HG03103 (cell line): ENCODE measurements around the gene PPM1E.
"Not testable (repeated sequence)": the region's sequence is repeated elsewhere in the genome, so short reads cannot be mapped to it uniquely, and the experiment has no call there.

Source experiments
- ATAC-seq: cut with Tn5 transposase; IDR thresholded peaks from one replicate; pipeline ENCODE4 v1.9.1; 2021; ENCODE audit warnings: low read depth; ENCODE audit not compliant: unreplicated experiment

The PPM1E gene

DNA sequence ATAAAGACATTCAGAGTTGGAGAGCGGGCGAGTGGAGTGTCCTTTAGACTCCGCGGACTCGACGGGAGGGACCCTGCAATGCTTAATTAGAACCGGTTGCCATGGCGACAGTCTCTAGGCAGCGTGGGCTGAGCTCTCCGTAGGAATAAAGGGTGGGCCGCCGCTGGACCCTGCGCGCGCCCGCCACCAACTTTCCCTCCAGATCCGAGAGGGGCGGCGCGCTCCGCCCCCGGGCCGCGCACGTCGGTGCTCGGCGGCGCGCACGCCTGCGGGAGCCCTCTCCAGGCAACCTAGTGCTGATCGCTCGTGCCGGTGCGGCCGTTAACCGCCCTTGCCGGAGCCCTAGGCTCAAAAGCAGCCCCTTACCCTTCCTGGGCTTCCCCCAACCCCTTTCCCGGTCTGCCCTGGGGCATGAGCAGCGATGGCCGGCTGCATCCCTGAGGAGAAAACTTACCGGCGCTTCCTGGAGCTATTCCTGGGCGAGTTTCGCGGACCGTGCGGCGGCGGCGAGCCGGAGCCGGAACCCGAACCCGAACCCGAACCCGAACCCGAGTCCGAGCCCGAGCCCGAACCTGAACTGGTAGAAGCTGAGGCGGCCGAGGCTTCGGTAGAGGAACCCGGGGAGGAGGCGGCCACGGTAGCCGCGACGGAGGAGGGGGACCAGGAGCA is at the start of gene PPM1E:
TSS of gene PPM1E (plus strand) at position 278 of the 669 bp plus-strand sequence.
- ATAC-seq, result no peak

DNA sequence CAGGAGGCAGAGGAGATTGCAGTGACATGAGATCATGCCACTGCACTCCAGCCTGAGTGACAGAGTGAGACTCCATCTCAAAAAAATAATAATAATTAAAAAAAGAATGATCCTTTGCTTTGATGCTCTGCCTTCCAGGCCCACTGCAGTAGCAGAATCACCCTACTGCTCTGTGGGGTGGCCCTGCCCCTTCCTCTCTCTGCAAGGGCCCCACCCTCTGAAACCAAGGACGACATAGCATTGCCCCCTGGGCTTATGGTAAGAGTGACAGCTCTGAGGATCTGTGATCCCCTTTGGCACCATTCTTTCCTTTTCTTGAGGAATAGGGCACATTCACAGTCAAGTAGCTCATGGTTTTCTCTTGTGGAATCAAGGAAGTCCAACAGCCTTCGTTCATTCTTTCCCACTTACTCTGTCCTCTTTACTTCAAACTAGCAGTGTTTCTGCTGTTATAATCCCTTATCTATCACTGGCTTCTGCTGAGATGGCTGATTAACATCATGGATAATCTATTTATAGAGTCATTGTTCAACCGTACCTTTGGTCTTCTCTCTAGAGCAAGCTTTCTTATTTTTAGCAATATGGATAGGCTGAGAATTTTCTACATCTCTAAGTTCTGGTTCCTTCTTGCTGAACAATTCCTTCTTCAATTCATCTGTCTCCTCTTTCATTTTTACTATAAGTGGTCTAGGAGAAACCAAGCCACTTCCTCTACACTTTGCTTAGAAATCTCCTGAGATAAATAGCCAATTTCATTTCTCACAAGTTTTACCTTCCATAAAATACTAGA is 49.1 kb upstream of the PPM1E start:
- no peak for ATAC-seq

DNA sequence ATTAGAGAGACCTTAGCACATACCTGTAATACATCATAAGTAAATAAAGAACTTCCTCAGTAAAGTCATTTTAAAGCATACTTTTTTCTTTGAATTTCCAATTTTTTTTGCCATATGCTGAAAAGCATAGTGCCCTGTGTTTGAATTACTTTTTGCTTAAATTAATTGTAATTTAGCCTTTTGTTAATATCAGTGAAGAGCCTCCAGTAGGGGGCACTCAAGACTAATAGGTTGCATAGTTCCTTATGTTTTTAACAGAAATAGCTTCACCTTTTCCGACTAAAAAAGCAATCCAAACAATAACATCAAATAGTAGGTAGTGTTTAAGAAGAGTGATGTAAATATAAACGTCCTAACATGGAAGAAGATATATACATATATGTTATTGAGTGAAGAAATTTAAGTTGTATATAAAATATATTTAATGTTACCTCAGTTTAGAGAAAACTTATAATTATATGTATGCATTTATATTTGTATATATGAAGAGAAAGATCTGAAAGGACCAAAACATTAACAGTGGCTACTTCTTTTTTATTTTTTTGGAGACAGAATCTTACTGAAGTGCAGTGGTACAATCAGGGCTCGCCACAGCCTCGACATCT is 44.6 kb upstream of the PPM1E start:
- no peak for ATAC-seq

DNA sequence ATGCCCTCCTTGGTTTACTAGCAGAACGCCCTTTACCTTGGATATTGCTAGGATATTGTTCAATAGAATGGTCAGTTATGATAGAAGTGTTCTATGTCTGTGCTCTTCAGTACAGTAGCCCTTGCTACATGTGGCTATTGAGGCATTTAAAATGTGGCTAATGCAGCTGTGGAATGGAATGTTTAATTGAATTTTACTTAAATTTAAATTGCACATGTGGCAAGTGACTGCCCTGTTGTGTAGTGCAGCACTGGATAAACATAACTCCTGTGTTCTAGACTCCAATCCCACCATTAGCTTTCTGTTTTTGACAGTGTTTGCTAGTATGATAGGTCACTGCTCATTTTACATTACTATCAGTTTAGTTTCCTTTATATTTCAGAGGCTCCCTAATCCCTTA is 33.4 kb upstream of the PPM1E start:
- ATAC-seq, result no peak

DNA sequence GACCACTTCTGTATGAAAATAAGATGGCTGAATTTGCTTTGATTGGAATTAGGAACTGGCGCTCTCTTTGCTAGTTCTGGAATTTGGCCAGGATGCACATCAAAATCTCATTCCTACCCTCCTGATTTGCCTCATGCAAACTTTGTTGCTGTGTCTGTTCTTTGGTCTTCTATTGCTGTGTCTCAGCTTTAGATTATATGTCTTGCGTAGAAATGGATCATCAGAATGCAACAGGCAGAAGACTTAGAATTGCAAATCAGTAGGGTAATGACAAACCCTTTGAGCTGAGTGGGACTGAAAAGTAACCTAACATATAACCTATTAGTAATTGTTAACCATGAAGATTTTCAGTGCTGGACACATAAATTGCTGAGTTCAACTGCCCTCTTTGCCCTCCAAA is 33.0 kb upstream of the PPM1E start:
- no peak for ATAC-seq

DNA sequence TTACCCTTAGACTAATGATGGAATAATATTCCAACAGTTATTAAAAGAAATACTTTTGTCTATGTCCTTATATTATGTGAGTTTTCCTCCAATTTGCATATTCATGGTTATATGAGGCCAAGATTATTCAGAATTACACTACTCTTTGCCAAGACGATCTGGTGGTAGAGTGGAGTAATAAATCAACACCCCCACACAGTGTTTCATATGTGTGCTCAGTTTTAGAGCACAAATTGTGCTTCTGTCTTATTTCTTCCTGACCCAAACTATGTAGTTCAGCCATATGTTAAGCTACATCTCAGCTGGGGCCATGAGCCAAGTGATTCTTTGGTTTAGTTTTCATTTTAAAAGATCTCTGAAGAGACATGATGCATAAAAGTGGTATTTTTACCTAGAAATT is 26.9 kb upstream of the PPM1E start:
- no peak for ATAC-seq

DNA sequence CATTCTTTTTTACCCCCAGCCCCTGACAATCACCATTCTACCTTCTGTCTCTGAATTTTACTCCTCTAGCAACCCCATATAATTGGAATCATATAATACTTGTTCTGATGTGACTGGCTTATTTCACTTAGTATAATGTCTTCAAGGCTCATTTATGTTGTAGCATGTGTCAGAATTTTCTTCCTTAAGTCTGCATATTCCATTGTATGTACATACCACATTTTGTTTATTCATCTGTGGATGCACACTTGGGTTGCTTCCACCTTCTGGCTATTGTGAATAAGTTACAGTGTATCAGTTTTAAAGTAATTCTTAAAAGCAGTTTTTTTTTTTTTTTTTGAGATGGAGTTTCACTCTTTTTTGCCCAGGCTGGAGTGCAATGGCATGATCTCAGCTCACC is 24.7 kb upstream of the PPM1E start:
- no peak for ATAC-seq

DNA sequence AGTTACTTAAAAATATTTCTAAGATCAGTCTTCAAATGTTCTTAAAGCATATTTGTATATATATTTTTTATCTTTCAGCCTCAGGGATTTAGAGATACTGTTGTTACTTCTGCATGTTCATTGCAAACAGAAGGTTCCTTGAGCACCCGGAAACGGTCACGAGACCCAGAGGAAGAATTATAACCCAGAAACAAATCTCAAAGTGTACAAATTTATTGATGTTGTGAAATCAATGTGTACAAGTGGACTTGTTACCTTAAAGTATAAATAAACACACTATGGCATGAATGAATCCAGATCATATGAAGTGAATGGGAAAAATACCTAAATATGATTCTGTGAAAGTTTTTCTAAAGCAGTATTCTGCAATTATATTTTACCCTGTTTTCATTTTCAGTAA is 21.6 kb upstream of the PPM1E start:
- ATAC-seq, result no peak

DNA sequence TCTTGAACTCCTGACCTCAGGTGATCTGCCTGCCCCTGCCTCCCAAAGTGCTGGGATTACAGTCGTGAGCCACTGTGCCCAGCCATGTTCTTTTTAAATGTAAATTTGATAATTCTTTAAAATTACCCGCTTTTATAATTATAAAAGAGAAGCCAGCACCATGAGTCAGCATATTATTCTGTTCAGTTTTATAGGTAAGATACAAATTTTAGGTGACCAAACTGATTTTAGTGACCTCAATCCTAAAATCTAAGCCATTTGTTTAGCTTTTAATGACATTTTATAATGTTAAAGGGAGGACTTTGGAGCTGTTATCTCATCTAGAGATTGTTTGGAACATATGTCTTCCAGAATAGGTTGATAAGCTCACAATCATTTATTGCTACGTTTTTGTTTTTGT is 20.8 kb upstream of the PPM1E start:
- no peak for ATAC-seq

DNA sequence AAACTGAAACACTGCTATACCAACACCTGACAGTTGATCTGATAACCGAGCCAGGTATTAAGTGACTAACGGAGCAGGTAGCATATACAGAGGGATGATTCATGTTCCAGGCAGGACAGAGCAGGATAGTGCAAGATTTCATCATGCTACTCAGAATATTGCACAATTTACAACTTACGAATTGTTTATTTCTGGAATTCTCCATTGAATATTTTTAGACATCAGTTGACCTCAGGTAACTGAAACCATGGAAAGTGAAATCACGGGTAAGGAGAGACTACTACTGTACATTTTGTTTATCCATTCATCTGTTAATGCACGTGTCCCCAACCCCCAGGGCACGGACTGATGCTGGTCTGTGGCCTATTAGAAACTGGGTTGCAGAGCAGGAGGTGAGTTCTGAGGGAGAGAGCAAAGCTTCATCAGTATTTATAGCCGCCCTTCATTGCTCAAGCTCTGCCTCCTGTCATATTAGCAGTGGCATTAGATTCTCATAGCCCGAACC is 14.5 kb upstream of the PPM1E start:
- no peak for ATAC-seq

DNA sequence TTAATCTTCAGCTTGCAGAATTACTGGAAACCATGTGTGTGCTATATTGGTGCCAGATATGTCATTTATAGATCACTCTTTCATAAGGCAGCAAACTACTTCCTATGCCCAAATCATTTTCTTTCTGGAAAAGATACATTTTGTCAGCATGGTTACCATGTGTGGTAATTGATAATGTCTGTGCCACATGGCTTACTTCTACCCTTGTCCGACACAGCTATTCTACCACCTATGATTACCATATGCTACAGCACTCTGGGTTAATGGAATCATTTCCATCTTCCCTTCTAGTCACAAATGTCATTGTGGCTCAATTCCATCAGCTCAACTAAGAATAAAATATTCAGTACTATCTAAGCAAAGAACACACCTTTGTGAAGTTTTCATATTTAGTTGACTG is 8.0 kb upstream of the PPM1E start:
- no peak for ATAC-seq

DNA sequence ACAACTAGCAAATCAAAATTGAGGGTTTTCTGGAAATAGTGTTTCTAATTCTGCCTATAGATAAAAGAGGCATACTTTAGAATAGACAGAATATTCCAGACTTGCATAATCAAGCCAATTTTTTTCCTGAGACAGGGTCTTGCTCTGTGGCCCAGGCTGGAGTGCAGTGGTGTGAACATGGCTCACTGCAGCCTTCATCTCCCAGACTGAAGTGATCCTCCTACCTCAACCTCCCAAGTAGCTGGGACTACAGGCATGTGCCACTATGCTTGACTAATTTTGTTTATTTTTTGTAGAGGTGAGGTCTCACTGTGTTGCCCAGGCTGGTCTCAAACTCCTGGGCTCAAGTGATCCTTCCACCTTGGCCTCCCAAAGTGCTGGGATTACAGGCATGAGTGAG is 6.0 kb upstream of the PPM1E start:
- not testable (repeated sequence) for ATAC-seq

DNA sequence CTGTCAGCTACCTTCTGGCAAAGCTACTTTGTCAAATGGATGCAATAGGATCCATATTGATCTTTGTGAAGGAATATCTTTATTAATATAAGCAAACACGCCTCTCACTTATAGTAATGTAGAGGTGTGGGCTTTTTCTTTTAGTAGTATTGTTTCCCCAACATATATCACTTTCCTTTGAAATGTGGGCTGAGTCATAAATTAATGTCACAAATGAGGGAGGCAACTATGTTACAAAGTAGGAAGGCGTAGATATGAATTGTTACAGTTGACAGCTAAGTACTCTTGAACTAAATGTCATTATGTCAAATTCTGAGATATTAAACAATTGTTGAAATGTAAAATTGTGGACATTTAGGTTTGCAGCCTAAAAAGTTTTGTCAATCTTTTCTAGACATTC is 2.6 kb upstream of the PPM1E start:
- ATAC-seq, result no peak

DNA sequence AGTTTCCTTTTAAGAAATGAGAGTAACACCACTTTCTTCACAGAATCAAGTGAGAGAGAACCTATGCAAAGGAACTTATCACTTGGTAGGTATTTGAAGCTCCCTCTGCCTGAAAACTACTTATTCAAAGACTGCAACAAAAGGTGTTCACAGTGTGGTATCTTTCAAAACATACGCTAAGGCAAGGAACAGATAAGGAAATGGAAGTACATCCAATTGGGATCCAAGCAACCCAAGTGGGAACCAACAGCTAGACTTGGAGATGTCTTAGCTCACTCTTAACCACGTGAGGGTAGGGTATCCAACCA is 431 bp upstream of the PPM1E start:
- ATAC-seq, result no peak

DNA sequence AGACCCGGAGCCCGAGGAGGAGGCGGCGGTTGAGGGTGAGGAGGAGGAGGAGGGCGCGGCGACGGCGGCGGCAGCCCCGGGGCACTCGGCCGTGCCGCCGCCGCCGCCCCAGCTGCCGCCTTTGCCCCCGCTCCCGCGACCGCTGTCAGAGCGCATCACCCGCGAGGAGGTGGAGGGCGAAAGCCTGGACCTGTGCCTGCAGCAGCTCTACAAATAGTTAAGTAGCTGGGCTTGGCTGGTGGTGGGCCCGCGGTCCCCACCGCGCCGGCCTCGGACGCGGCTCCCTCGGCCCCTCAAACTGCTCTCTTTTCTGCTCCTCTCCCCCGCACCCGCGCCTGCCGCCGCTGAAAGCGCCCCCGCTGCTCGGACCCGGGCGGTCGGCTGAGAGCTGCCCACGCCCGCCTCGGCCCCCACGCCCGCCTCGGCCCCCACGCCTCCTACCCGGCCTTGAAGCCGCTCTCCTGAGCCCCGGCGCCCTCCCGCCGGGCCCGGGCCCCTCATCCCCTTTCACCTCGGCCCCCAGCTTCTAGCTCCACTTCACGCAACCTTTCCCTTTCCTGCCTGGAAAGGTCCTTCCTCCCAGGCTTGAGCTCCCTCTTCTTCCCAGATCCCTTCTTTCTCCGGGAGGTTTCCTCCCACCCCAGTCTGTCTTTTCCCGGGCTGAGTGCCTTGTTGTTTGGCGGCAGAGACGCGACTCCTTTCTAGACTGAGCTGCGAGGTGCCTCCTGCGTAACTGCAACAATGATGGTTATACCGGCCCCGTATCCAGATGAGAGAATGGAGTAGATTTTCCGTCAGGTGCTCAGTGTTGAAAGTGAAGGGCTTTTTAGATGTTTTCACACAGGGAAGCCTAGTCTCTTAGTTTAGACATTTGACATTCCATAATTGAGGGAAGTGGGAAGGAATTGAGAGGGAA is 850 bp downstream of the PPM1E start:
- ATAC-seq, result no peak

DNA sequence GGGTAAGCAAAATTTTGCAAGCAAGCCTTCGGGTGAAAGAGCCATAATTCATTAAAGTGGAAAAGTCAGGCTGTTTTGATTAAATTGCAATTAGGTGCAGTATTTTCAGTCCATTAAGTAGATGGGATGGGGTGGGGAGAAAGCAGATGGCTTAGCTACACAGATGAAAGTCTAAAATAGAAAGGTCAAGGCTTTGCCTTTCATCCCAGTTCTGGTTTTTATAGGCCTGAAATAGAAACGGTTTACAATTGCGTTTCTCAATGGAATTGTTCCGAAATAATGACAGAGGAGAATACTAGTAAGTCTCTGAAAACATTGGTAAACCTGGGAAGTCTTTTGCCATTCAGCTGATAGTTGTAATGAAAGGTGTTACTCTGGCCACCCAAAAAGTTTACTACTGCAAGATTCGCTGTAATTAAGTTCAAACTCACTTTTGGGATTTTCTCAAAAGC is 1.5 kb downstream of the PPM1E start:
- ATAC-seq, result no peak

DNA sequence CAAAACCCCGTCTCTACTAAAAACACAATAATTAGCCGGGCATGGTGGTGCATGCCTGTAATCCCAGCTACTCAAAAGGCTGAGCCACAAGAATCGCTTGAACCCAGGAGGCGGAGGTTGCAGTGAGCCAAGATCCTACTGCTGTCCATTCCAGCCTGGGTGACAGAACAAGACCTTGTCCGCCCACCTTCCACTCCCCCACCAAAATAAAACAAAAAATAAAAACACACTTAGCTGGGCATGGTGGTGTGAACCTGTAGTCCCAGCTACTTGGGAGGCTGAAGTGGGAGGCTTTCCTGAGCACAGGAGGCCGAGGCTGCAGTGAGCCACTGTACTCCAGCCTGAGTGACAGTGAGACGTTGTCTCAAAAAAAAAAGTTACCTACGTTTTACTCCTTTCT is 3.2 kb downstream of the PPM1E start:
- no peak for ATAC-seq

DNA sequence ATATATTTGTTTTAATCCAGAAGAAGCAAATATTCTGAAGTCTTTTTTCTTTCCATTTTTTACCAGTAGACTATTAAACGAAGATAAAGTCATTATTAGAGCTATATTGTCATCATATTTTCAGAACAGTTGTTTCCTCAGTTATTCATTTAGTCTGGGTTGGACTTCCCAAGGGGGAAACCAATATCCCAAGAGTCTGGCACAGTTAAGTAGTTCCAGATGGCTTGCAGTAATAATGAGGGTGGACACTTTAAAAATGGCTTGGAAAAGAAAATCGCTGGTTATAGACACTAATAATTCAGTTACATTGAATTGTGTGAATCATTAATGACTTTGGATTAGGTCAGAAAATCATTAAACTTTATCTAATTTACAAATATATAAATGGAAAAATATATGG is 3.9 kb downstream of the PPM1E start:
- ATAC-seq, result no peak

DNA sequence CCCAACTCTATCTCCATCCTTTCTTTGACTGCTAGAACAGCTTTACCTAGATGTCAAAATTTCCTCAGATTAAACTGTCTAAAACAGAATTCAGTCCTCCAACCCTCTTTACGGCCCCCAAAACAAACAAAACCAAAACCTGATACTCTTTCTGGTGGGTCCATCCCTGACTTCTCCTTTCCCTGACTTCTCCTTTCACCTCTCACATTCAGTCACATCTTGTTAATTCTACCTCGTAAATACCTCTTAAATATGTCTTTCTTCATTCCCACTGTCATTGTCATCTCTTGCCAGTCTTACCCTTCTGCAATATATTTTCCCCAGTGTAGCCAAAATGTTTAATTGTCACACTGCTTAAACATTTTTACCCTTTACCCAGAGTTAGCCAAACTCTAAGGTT is 4.6 kb downstream of the PPM1E start:
- ATAC-seq, result no peak

DNA sequence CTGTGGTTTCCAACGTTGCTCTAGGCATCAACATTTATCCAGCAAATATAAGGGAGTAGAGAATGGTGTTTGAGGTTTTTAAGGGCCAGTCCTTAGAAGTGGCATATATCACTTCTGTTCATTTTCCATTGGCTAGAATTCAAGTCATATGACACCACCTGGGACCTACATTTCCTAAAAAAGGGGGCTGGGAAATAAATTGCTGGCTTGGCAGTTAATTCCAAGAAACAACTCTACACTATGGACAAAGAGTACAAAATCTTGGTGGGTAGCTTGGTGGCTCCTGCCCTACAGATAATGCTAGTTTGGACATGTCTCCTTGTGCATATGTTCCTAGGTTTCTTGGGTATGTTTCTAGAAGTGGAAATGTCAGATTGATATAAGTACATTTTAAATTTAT is 7.6 kb downstream of the PPM1E start:
- ATAC-seq, result no peak

DNA sequence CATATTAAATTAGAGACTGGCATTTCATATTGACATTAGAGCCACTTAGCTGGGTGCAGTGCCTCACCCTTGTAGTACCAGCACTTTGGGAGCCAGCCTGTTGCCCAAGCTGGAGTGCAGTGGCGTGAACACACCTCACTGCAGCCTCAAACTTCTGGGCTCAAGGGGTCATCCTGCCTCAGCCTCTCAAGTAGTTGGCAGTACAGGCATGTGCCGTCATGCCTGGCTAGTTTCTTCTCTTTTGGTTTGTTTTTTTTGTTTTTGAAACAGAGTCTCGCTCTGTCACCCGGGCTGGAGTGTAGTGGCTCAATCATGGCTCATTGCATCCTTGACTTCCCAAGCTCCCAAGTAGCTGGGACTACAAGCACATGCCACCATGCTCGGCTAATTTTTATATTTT is 8.7 kb downstream of the PPM1E start:
- no peak for ATAC-seq
